HEK293T (cell line): ENCODE measurements around the gene RNGTT.

ENCODE experiments used
- CTCF ChIA-PET: fragments of 350-600 bp; formaldehyde crosslinking; extraction: SDS; loops from one replicate; lab custom pipeline; 2021; ENCODE audit warnings: antibody characterized with exemption, inconsistent platforms; lab: Yijun Ruan, JAX
- POLR2A ChIA-PET: fragments of 350-600 bp; formaldehyde crosslinking; extraction: SDS; loops from one replicate; lab custom pipeline; 2020; ENCODE audit warnings: antibody characterized with exemption, inconsistent platforms; lab: Yijun Ruan, JAX
- DNase-seq: peaks from one replicate; pipeline ENCODE4 v3.0.0; 2012; ENCODE audit warnings: mixed read lengths; ENCODE audit errors: extremely low spot score
- ARNT ChIP-seq: fragments of 450-650 bp; IDR thresholded peaks from 2 replicates; pipeline ENCODE4 v1.6.1; 2017; ENCODE audit warnings: mild to moderate bottlenecking
- BHLHE40 ChIP-seq: fragments of 450-650 bp; IDR thresholded peaks from 2 replicates; pipeline ENCODE4 v1.6.1; 2016; ENCODE audit warnings: mild to moderate bottlenecking, moderate library complexity, borderline replicate concordance
- CTBP1 ChIP-seq: fragments of 450-650 bp; IDR thresholded peaks from 2 replicates; pipeline ENCODE4 v1.6.1; 2016; ENCODE audit warnings: borderline replicate concordance
- ELF4 ChIP-seq: fragments of 450-650 bp; IDR thresholded peaks from 2 replicates; pipeline ENCODE4 v1.6.1; 2017; ENCODE audit warnings: antibody characterized with exemption
- FOXA1 ChIP-seq: fragments of 450-650 bp; IDR thresholded peaks from 2 replicates; pipeline ENCODE4 v1.6.1; 2016; ENCODE audit warnings: mild to moderate bottlenecking
- FOXK2 ChIP-seq: fragments of 450-650 bp; IDR thresholded peaks from 2 replicates; pipeline ENCODE4 v1.6.1; 2016; ENCODE audit warnings: mild to moderate bottlenecking
- FOXM1 ChIP-seq: fragments of 450-650 bp; IDR thresholded peaks from 2 replicates; pipeline ENCODE4 v1.6.1; 2017; ENCODE audit warnings: mild to moderate bottlenecking, borderline replicate concordance
- HDGF ChIP-seq: fragments of 450-650 bp; IDR thresholded peaks from 2 replicates; pipeline ENCODE4 v1.6.1; 2017; ENCODE audit warnings: antibody characterized with exemption, borderline replicate concordance
- L3MBTL2 ChIP-seq: fragments of 450-650 bp; conservative IDR thresholded peaks from 2 replicates; pipeline ENCODE4 v1.6.1; 2016; ENCODE audit warnings: mild to moderate bottlenecking
- LEF1 ChIP-seq: fragments of 450-650 bp; IDR thresholded peaks from 2 replicates; pipeline ENCODE4 v1.6.1; 2017; ENCODE audit warnings: mild to moderate bottlenecking, borderline replicate concordance
- NFRKB ChIP-seq: fragments of 450-650 bp; IDR thresholded peaks from 2 replicates; pipeline ENCODE4 v1.6.1; 2016; ENCODE audit warnings: mild to moderate bottlenecking, moderate library complexity
- SP1 ChIP-seq: fragments of 450-650 bp; IDR thresholded peaks from 2 replicates; pipeline ENCODE4 v1.6.1; 2017
- SUZ12 ChIP-seq: fragments of 450-650 bp; IDR thresholded peaks from 2 replicates; pipeline ENCODE4 v1.6.1; 2016; ENCODE audit warnings: mild to moderate bottlenecking
- TARDBP ChIP-seq: fragments of 450-650 bp; IDR thresholded peaks from 2 replicates; pipeline ENCODE4 v1.6.1; 2016
- ZNF384 ChIP-seq: fragments of 450-650 bp; IDR thresholded peaks from 2 replicates; pipeline ENCODE4 v1.6.1; 2016
- TF ChIP-seq, protein P1 (sequence below): fragments of 450-650 bp; IDR thresholded peaks from 2 replicates; pipeline ENCODE4 v1.6.1; 2016

The RNGTT gene

DNA sequence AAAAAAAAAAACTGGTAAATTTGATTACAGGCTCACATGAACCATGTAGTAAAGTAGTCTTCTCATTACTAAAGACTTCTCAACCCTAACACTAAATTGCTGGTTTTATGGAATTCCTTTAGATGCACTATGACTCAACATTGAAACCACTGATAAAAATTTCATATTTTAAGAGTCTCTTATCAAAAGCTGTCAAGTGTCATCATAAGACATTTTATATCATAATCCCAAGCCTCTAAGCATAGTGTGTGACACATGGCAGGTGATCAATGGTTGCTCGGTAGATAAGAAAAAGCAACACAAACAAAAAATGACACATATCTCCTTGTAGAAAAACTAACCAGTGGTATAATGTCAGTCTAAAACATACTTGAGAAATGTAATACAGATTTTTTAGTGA is 258.4 kb downstream of the RNGTT start:
- no peak for TF ChIP-seq CTBP1
- TF ChIP-seq SP1 = no peak
- TF ChIP-seq TARDBP = no peak
- no peak for TF ChIP-seq BHLHE40
- TF ChIP-seq HDGF = no peak
- TF ChIP-seq ELF4 = no peak
- TF ChIP-seq, protein P1, sequence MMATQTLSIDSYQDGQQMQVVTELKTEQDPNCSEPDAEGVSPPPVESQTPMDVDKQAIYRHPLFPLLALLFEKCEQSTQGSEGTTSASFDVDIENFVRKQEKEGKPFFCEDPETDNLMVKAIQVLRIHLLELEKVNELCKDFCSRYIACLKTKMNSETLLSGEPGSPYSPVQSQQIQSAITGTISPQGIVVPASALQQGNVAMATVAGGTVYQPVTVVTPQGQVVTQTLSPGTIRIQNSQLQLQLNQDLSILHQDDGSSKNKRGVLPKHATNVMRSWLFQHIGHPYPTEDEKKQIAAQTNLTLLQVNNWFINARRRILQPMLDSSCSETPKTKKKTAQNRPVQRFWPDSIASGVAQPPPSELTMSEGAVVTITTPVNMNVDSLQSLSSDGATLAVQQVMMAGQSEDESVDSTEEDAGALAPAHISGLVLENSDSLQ = no peak
- TF ChIP-seq ZNF384 = no peak
- no peak for TF ChIP-seq SUZ12
- no peak for TF ChIP-seq NFRKB
- ChIA-PET POLR2A (no interaction called here), CTCF (interaction anchor here (0.6 kb wide), 1 partner anchor 374 kb away, joined by 3 read pairs; no protein-coding TSS in a partner anchor)
- DNase-seq = no peak

DNA sequence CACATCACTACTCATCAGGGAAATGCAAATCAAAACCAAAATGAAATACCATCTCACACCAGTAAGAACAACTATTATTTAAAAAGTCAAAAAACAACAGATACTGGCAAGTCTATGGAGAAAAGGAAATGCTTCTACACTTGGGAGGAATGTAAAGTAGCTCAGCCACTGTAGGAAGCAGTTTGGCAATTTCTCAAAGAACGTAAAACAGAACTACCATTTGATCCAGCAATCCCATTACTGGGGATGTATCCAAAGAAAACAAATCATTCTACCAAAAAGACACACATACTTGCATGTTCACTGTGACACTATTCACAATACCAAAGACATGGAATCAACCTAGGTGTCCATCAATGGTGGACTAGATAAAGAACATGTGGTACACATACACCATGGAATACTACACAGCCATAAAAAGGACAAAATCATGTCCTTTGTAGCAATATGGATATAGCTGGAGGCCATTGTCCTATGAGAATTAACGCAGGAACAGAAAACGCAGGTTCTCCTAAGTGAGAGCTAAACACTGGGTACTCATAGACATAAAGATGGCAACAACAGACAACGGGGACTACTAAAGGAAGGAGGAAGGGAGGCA is 260.4 kb downstream of the RNGTT start:
- CTCF ChIA-PET = no interaction called here
- POLR2A ChIA-PET = no interaction called here
- TF ChIP-seq BHLHE40 = no peak
- no peak for TF ChIP-seq FOXM1
- TF ChIP-seq, protein P1 = no peak
- TF ChIP-seq L3MBTL2 = no peak
- no peak for TF ChIP-seq ZNF384
- TF ChIP-seq FOXK2 = no peak
- no peak for TF ChIP-seq SUZ12
- TF ChIP-seq NFRKB = no peak
- no peak for TF ChIP-seq FOXA1
- TF ChIP-seq ELF4 = no peak
- TF ChIP-seq ARNT = no peak
- TF ChIP-seq TARDBP = no peak
- no peak for TF ChIP-seq SP1
- no peak for TF ChIP-seq LEF1
- no peak for TF ChIP-seq HDGF
- TF ChIP-seq CTBP1 = no peak
- DNase-seq = no peak

- DNase-seq = no peak
- CTCF ChIA-PET = no interaction called here
- TF ChIP-seq NFRKB = no peak
- TF ChIP-seq L3MBTL2 = no peak
- TF ChIP-seq SUZ12 = no peak
- no peak for TF ChIP-seq HDGF
- TF ChIP-seq CTBP1 = no peak
- no peak for TF ChIP-seq ARNT
- POLR2A ChIA-PET = no interaction called here
Observed at GRCh38 chr6:88698661-88699060, 264.8 kb downstream of the RNGTT start.

GRCh38 chr6:88695937-88696336 is 267.5 kb downstream of the RNGTT start:
- no peak for DNase-seq
- TF ChIP-seq BHLHE40 (no peak), SUZ12 (no peak), ARNT (no peak), SP1 (no peak), ELF4 (no peak), ZNF384 (no peak), L3MBTL2 (no peak), FOXM1 (no peak), FOXK2 (no peak), LEF1 (no peak), TARDBP (no peak), NFRKB (no peak), FOXA1 (no peak), HDGF (no peak)
- TF ChIP-seq, protein P1 = no peak
- ChIA-PET CTCF (no interaction called here), POLR2A (no interaction called here)

GRCh38 chr6:88683734-88684133 is 279.7 kb downstream of the RNGTT start:
- POLR2A ChIA-PET = no interaction called here
- DNase-seq = no peak
- TF ChIP-seq NFRKB = no peak
- TF ChIP-seq SUZ12 = no peak
- CTCF ChIA-PET = no interaction called here

DNA sequence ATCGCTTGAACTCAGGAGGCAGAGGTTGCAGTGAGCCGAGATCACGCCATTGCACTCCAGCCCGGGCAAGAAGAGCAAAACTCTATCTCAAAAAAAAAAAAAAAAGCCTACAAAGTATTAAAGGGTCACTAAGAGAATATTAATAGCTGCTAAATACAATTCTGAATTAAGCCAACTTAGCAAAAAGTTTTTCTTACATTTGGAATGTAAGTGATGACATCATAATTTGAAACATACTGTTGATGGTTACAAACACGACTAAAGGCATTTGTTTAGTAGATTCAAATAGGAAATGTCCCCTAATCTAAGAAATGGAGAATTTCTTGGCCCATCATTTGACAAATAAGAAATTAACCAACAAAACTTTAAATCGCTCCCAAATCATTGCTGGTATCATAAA is 282.8 kb downstream of the RNGTT start:
- CTCF ChIA-PET = no interaction called here

More for the DNA sequence above, 282.8 kb downstream of the RNGTT start:
- DNase-seq = no peak
- POLR2A ChIA-PET = no interaction called here
- TF ChIP-seq, protein P1 = no peak
- TF ChIP-seq ZNF384 = no peak
- no peak for TF ChIP-seq FOXK2
- TF ChIP-seq FOXA1 = no peak
- TF ChIP-seq SP1 = no peak
- TF ChIP-seq ARNT = no peak
- TF ChIP-seq CTBP1 = no peak
- TF ChIP-seq ELF4 = no peak
- no peak for TF ChIP-seq TARDBP
